HG02763 (cell line): ENCODE data around the gene FAT4.
A peak's percentile ranks its signal among the peaks of the same experiment; 100 is the strongest.

Source experiments
- ATAC-seq: cut with Tn5 transposase; IDR thresholded peaks from one replicate; pipeline ENCODE4 v1.9.1; 2021; ENCODE audit warnings: mild to moderate bottlenecking, moderate library complexity; ENCODE audit not compliant: unreplicated experiment

FAT4 gene

GRCh38 chr4:125314676-125315575 lies at the start of gene FAT4:
TSS of gene FAT4 (plus strand) at chr4:125314955. CDS start at chr4:125316412, 1,457 bp downstream.
- ATAC-seq: peak; percentile 73

DNA sequence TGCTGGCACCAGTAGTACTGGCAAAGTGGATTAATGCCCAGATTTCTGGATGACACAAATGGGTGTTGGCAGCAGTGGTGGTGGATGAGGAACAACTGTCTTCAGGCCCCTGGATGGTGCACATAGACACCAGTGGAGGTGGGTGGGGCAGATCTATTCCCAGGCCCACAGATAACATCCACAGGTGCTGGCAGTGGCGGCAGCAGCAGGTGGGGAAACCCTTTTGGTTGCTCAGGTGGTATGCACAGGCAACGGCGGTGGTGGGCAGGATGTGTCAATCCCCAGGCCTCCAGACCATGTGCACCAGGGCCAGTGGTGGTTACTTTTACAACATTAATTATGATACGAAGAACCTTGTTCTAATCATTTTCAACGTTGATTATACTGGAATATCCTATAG lies 48.9 kb upstream of the FAT4 start:
- no peak for ATAC-seq

- ATAC-seq: no peak
Observed at GRCh38 chr4:125266901-125267604, 47.7 kb upstream of the FAT4 start.

DNA sequence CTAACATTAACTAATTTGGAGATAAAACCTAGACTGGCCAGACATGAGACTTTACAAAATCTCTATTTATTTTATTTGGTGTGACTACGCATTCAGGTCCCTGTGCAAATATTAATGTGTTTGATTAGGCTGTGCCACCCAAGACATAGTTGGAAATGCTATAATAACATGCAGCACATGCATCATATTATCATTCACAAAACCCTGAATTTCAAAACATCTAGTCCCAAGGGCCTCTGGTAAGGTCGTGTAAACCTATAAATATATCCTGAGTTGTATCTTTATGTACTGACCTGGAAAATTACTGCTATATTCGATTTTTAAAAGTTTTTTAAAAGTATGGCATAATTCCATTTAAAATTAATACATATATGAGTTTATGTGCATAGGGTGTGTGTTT lies 47.1 kb upstream of the FAT4 start:
- ATAC-seq: no peak

- ATAC-seq: no peak
Observed at GRCh38 chr4:125268068-125268755, 46.5 kb upstream of the FAT4 start.

DNA sequence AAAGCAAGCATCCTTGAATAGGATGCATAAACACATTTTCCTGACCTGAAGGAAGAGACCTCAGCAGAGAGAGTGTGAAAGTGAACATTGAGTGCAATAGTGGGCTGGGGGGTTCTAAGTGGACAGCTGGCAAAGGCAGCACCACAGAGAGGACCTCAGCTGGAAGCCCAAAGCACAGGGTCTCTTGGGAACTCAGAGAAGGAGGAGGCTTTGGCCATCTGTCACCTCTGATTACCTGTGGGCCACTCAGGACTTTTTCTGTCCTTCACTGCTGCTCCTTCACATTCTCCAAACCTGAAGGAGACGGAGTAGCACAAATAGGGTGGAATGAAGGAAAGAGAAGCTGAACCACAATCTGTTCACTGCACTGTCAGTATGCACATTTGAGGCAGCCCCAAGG lies 37.9 kb upstream of the FAT4 start:
- no peak for ATAC-seq

GRCh38 chr4:125277790-125278189 lies 37.0 kb upstream of the FAT4 start:
- no peak for ATAC-seq

DNA sequence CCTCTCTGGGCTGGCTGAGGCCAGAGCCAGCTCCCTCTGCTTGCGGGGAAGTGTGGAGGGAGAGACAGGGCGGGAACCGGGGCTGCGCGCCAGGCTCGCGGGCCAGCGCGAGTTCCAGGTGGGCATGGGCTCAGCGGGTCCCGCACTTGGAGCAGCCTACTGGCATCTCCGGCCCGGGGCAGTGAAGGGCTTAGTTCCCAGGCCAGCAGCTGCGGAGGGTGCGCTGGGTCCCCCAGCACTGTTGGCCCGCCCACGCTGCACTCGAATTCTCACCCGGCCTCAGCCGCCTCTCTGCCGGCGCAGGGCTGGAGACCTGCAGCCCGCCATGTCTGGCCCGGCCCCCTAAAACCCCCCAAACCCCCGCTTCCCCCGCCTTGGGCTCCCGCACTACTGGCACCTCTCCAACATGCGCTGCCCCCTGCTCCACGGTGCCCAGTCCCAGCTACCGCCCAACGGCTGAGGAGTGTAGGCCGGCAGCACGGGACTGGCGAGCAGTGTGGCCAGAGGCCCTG lies 33.8 kb upstream of the FAT4 start:
- ATAC-seq: no peak

GRCh38 chr4:125283707-125284279 lies 31.0 kb upstream of the FAT4 start:
- no peak for ATAC-seq

GRCh38 chr4:125297116-125297515 lies 17.6 kb upstream of the FAT4 start:
- ATAC-seq: no peak

DNA sequence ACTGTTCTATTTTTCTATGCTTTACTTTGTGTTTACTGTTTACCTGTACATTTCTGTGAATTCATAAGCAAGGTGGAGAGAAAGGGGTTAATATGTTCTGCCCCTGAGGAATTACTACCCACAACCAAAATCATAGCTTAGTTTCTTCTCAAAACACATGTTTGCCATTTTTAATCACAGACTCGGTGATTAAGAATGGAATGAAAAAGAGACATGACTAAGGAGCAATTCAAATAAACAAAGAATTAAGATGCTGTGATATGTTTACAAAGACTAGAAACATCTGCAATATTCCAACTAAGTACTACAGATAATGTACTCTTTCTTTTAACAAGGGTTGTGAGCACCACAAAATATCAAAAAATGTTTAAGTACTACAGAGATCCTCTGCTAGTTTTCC lies 11.7 kb upstream of the FAT4 start:
- no peak for ATAC-seq

DNA sequence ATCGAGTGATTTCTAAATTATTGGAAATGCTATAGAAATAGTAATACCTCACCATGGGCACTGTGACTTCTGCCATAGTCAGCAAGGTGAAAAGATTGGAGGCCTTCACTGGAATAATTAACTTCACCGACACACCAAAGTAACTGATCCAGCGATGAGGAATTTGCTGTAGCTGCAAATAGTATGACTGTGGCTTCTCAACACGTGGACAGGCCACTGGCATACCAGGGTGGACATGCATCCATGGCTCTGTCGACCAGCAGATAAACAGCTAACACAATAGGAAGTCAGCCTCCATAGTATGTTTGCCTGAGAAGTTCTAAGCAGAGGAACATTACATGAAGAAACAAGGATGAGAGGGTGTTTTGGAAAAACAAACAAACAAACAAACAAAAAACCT lies 10.9 kb upstream of the FAT4 start:
- ATAC-seq: no peak

DNA sequence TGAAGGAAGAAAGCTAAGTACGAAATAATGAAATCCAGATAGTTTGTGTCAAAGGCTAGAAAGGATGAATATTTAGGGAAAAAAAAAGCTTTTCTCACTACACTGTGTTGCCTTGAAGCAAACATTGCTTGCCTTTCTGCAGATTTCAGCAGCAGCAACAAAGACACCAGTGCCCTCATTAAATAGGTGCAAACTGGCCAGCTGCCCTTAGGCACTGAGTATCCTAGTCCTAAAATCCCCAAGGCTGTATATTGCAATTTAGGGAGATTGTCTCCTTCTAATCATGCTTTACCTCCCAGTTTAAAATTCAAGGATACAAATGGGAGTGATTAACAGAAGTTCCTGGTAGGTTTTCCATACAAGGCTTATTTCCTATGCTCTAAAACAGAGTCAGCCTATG lies 8.6 kb upstream of the FAT4 start:
- ATAC-seq: no peak

DNA sequence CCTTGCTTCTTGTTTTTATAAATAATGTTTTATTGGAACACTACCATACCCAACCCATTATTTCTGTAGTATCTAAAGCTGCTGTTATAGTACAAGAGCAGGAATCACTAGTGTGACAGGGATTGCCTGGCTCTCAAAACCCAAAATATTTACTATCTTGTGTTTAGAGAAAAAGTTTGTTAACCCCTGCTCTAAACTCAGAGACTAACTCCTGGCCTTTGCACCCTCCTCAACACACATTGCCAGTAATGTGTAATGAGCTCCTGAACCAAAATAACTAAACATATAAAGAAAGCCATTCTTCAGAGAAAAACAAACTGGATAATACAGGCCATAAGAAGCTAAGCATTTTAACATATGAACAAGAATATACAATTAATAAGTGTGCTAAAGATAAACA lies 8.2 kb upstream of the FAT4 start:
- no peak for ATAC-seq

GRCh38 chr4:125311503-125311902 lies 3.3 kb upstream of the FAT4 start:
- no peak for ATAC-seq

- peak; percentile 39 for ATAC-seq
Observed at GRCh38 chr4:125313497-125313896, 1.3 kb upstream of the FAT4 start.

DNA sequence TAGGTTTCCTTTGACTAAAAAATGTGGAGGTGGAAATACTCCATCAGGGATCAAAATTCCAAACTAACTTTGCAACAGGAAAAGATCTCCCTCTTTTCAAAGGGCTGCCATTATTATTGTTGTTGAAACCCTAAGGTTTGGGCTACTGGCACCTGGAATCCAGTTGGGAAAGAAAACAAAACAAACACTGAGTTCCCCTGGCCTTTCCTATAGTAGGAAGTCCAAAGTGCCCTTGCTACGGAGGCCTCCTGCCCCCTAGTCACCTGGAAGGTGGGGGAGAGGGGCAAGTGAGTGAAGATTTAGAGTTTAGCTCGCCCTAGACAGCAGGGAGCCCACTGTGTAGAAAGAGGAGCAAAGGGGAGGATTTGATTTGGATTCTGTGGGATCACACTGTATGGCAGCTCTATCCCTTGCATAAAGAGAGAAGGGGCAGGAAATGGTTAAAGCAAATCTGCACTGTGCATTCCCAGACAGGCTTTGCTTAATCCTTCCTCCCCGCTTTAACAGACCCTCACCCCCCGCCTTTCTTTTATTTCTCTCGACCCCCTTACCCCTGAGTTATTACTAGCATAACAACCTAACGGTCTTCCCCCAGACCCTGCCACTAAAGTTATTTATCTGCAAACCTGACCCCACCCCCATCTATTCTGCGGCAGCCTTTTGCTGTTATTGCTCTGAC lies 627 bp upstream of the FAT4 start:
- ATAC-seq: no peak

DNA sequence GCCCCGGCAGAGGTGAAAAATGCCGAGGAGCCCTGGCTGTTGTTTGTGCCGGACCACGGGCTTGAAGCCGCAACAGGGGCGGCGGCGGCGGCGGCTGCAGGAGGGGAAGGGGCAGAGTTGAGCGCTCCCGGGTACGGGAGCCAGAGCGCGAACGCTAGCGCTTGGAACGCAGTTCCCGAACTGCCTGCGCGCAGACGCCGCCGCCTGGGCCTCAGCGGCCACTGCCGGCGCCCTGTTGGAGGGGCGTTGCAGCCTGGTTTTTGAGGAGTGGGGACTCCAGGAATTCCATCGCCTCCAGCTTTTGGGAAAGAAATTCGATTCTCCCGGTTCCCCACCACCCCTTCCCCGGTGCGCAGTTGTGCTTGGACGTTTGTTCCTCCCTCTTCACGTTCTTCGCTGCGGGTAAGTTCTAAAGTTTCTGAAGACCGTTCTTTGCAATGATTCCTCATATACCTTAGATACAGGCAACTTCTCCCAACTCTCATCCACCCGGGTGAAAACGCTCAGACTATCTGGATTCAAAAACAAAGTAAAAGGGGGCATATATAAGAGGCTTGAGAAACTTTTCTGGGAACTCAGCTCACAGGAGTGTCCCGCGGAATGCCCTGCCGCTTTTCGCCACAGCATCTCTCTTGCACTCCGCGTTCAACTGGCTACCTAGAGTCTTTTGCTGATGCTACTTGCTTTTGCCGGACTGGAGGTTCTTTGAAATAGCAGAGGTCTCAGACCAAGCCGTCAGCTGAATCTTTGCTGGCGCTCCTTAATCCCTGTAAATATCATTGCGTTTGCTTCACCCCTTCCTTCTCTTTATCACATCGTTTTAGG lies 1.0 kb downstream of the FAT4 start:
- no peak for ATAC-seq

DNA sequence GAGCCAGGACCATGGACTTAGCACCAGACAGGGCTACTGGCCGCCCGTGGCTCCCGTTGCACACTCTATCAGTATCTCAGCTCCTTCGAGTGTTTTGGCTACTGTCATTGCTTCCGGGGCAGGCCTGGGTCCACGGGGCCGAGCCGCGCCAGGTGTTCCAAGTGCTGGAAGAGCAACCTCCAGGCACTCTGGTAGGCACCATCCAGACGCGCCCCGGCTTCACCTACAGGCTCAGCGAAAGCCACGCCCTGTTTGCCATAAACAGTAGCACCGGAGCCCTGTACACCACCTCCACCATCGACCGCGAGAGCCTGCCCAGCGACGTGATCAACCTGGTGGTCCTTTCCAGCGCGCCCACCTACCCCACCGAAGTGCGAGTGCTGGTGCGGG lies 1.6 kb downstream of the FAT4 start:
- no peak for ATAC-seq
